ENCODE data around the gene ZNF385C. TPM values are rescaled to one million over a fixed set of nuclear protein-coding genes. Genes with fewer than 3 reads are reported as not detected.
"Not testable (repeated sequence)": the region's sequence is repeated elsewhere in the genome, so short reads cannot be mapped to it uniquely, and the experiment has no call there.

The ZNF385C gene
- total RNA-seq, 1 experiment from 2014 or later, result 2.8 TPM

GRCh38 chr17:42010898-42011516, 87.3 kb downstream of the ZNF385C start:
- no peaks in the 10 kb centered on the region for H3K9me3 Mint-ChIP-seq
- H3K79me2 ChIP-seq (ENCODE audit: insufficient read depth, low read length), result peaks cover 53% of the 10 kb centered on the region
- H2BK20ac ChIP-seq (ENCODE audit: low read depth, low read length, poor library complexity, severe bottlenecking), result peak overlapping the region; percentile 99
- peak overlapping the region; percentile 75 for H2AK5ac ChIP-seq (ENCODE audit: insufficient read length, low read length)
- peak; percentile 45 for DNase-seq
- no peak overlapping the region for H2BK5ac ChIP-seq (ENCODE audit: insufficient read length, low read length)
- H4K5ac ChIP-seq (ENCODE audit: insufficient read length, low read depth, low read length), result no peak overlapping the region
- H3K36me3 Mint-ChIP-seq (ENCODE audit: insufficient read depth in 1 of 3, low read depth in 3 of 3), result peaks cover 15 to 37% (median 23%) of the 10 kb centered on the region in 3 experiments
- H3K27me3 Mint-ChIP-seq (ENCODE audit: low read depth), result no peaks in the 10 kb centered on the region
- no peak overlapping the region for H3K23ac ChIP-seq (ENCODE audit: insufficient read length, low read depth, low read length)
- H2BK15ac ChIP-seq (ENCODE audit: low read depth, low read length), result no peak overlapping the region
- H3K18ac ChIP-seq (ENCODE audit: insufficient read length, low read depth, low read length), result no peak overlapping the region
- no peak overlapping the region for H4K91ac ChIP-seq (ENCODE audit: insufficient read length, low read depth, low read length)
- H3K4me2 ChIP-seq (ENCODE audit: insufficient read depth, insufficient read length, low read length), result no peak overlapping the region
- peaks cover 1% of the 10 kb centered on the region for H3K23me2 ChIP-seq (ENCODE audit: insufficient read length, low read depth, low read length, poor library complexity, severe bottlenecking)
- H3K27ac ChIP-seq (ENCODE audit: insufficient read length, low read depth, low read length), result peak overlapping the region; percentile 56
- peaks cover 9% of the 10 kb centered on the region for H3K79me1 ChIP-seq (ENCODE audit: insufficient read depth, low read depth, low read length, poor library complexity, severe bottlenecking)
- no peak for TF ChIP-seq CTCF (conservative IDR thresholded peaks at IDR 0.05)
- no peaks in the 10 kb centered on the region for H3K9me3 ChIP-seq (ENCODE audit: control insufficient read depth, low read depth, low read length)
- no peak overlapping the region for H2BK12ac ChIP-seq (ENCODE audit: insufficient read length, low read depth, low read length)
- H4K8ac ChIP-seq (replicated peaks; ENCODE audit: insufficient read length, low read depth, low read length), result no peak overlapping the region
- peak overlapping the region; percentile 98 for H2BK120ac ChIP-seq (ENCODE audit: low read depth, low read length, poor library complexity, severe bottlenecking)
- H3K4ac ChIP-seq (ENCODE audit: low read depth, low read length), result peak overlapping the region; percentile 96; the same call in 1 of the 2 replicates
- no peaks in the 10 kb centered on the region for H3K27me3 ChIP-seq (ENCODE audit: insufficient read depth, low read length)
- H2AFZ ChIP-seq (ENCODE audit: low read length), result no peak overlapping the region
- peak overlapping the region; percentile 98 for H3T11ph ChIP-seq (ENCODE audit: low read length)
- H3K4me1 ChIP-seq (ENCODE audit: insufficient read depth, low read length), result peaks cover 15% of the 10 kb centered on the region
- no CpG with 5 or more reads among the region's 3 CpGs for WGBS (ENCODE audit: extremely low coverage, insufficient read length, low lambda C conversion rate)
- no peak overlapping the region; the same call in 1 of the 2 replicates for H3K14ac ChIP-seq (ENCODE audit: insufficient read depth, low read length)
- peak overlapping the region; percentile 91 to 99 (median 97) for H3K27ac Mint-ChIP-seq
- H4K20me1 ChIP-seq (ENCODE audit: control insufficient read depth, insufficient read depth, insufficient read length), result no peaks in the 10 kb centered on the region
- H3K4me1 Mint-ChIP-seq, result peaks cover 47 to 53% of the 10 kb centered on the region in 2 experiments
- no peak overlapping the region for H3K56ac ChIP-seq (ENCODE audit: insufficient read length, low read depth, low read length)
- 0 out of 5 replicates have a peak overlapping the region, but pooled peaks of 1 of the 2 experiments have one; percentile 6 for H3K4me3 Mint-ChIP-seq
- no peak overlapping the region for H3K9ac ChIP-seq (ENCODE audit: extremely low read depth, insufficient read length, low read length)

- H4K5ac ChIP-seq (ENCODE audit: insufficient read length, low read depth, low read length); H3K27ac ChIP-seq (ENCODE audit: insufficient read length, low read depth, low read length); H3K18ac ChIP-seq (ENCODE audit: insufficient read length, low read depth, low read length); H3K9me3 Mint-ChIP-seq; H3K27me3 ChIP-seq (ENCODE audit: insufficient read depth, low read length); H2BK15ac ChIP-seq (ENCODE audit: low read depth, low read length); DNase-seq; H3K9ac ChIP-seq (ENCODE audit: extremely low read depth, insufficient read length, low read length); H2AK5ac ChIP-seq (ENCODE audit: insufficient read length, low read length); H3K9me3 ChIP-seq (ENCODE audit: control insufficient read depth, low read depth, low read length); H4K8ac ChIP-seq (replicated peaks; ENCODE audit: insufficient read length, low read depth, low read length); H3K4me2 ChIP-seq (ENCODE audit: insufficient read depth, insufficient read length, low read length); H2BK20ac ChIP-seq (ENCODE audit: low read depth, low read length, poor library complexity, severe bottlenecking); H3K56ac ChIP-seq (ENCODE audit: insufficient read length, low read depth, low read length); H2BK5ac ChIP-seq (ENCODE audit: insufficient read length, low read length); H3K23ac ChIP-seq (ENCODE audit: insufficient read length, low read depth, low read length); H3K14ac ChIP-seq (ENCODE audit: insufficient read depth, low read length); H3K4me3 Mint-ChIP-seq; H3K27me3 Mint-ChIP-seq (ENCODE audit: low read depth); H4K91ac ChIP-seq (ENCODE audit: insufficient read length, low read depth, low read length); H2AFZ ChIP-seq (ENCODE audit: low read length); H3K79me1 ChIP-seq (ENCODE audit: insufficient read depth, low read depth, low read length, poor library complexity, severe bottlenecking); H4K20me1 ChIP-seq (ENCODE audit: control insufficient read depth, insufficient read depth, insufficient read length); H3K4ac ChIP-seq (ENCODE audit: low read depth, low read length); H3K23me2 ChIP-seq (ENCODE audit: insufficient read length, low read depth, low read length, poor library complexity, severe bottlenecking): not testable (repeated sequence)
- peak overlapping the region; percentile 45 to 91 (median 78) for H3K27ac Mint-ChIP-seq
- Histone ChIP-seq H3K4me1 (ENCODE audit: insufficient read depth, low read length) (peaks cover 13% of the 10 kb centered on the region), H3T11ph (ENCODE audit: low read length) (peak overlapping the region; percentile 70), H2BK120ac (ENCODE audit: low read depth, low read length, poor library complexity, severe bottlenecking) (peak overlapping the region; percentile 92), H2BK12ac (ENCODE audit: insufficient read length, low read depth, low read length) (peak overlapping the region; percentile 14), H3K79me2 (ENCODE audit: insufficient read depth, low read length) (peaks cover 49% of the 10 kb centered on the region)
- peaks cover 43 to 46% of the 10 kb centered on the region in 2 experiments for H3K4me1 Mint-ChIP-seq
- H3K36me3 Mint-ChIP-seq (ENCODE audit: insufficient read depth in 1 of 3, low read depth in 3 of 3), result peaks cover 15 to 36% (median 17%) of the 10 kb centered on the region in 3 experiments
- whole genome bisulfite sequencing (ENCODE audit: extremely low coverage, insufficient read length, low lambda C conversion rate), result no CpG with 5 or more reads among the region's 9 CpGs
These were observed 88.0 kb downstream of the ZNF385C start for GRCh38 chr17:42010266-42010680.

Data from H9 (cell line).